ENCODE measurements around the gene ADAM12.

ADAM12 gene

DNA sequence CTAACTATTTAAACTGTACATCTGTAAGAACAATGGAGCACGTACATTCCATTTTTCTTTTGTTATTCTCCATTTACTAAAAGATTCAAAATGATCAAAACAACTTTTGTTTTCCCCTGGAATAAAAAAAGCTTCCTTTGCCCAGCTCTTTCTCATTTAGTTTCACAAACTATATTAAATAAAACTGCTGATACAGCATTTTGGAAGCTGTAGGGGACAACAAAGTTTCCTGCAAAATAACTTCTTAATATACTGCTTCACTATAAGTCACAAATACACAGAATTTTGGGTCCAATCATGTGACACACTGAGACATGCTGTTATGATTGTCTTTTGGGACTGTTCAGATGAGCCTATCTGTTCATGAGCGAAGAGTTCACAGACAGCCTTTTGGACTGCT, 222.4 kb downstream of the ADAM12 start (continued):
- no peak for TF ChIP-seq ZNF776 (tag by site-specific recombination; IDR thresholded peaks at IDR 0.05; ENCODE audit: borderline replicate concordance)

DNA sequence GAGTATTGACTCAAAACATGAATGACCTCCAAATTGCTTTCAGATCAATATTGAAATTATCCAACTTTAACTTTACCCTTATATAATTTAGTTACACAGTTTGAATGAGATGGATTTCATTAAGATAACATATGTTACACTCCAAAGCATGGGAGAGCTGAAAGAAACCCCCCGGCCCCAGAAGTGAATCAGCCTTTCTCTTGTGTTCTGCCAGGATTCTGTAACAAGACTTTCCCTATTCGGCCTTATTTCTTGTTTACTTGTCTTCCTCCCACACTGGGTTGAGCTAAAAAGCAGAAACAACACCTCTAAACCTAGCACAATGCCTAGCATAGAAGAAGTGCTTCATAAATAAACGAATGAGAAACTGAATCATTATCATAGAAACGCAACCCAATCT, 224.8 kb downstream of the ADAM12 start:
- ChIA-PET CTCF (interaction anchor here (0.8 to 1.0 kb wide), 2 partner anchors 72 to 223 kb away, joined by 3 read pairs; no protein-coding TSS in a partner anchor), POLR2A (no interaction called here)
- H3K36me3 ChIP-seq (ENCODE audit: control insufficient read depth in 2 of 2, insufficient read depth in 1 of 2, low read length in 2 of 2): no peaks in the 10 kb centered on the region

DNA sequence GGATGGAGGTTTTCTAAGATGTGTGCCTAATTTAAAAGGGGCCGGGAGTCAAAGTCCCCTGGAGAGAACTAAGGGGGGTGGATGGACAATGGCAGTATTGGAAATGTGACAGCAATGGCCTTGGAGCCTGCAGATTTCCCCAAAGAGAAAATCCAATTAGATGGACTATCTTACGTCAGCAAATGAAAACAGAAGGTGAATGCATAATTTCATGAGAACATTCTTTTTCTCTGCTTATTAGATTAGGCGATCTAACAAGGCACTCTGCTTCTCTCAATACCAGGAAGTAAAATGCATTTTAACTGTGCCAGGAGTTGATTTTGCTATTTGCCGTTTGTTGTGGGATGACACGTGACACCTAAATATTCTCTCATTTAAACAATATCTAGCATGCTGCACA, 226.6 kb downstream of the ADAM12 start:
- no peak overlapping the region for H3K4me3 ChIP-seq (ENCODE audit: low read depth, low read length)
- POLR2A ChIA-PET: no interaction called here
- TF ChIP-seq ZNF341 (tag by site-specific recombination; IDR thresholded peaks at IDR 0.05; ENCODE audit: low read depth): no peak
- no peak for TF ChIP-seq ZNF202 (tag by site-specific recombination; IDR thresholded peaks at IDR 0.05; ENCODE audit: borderline replicate concordance)
- TF ChIP-seq ZNF76 (tag by site-specific recombination; IDR thresholded peaks at IDR 0.05; ENCODE audit: borderline replicate concordance, low read depth): no peak
- TF ChIP-seq ZNF354C (tag by site-specific recombination; IDR thresholded peaks at IDR 0.05; ENCODE audit: borderline replicate concordance, low read depth): no peak
- TF ChIP-seq ZNF155 (tag by site-specific recombination; IDR thresholded peaks at IDR 0.05): no peak
- no peak for TF ChIP-seq ZNF791 (tag by site-specific recombination; IDR thresholded peaks at IDR 0.05)
- no peak for TF ChIP-seq ZNF174 (tag by site-specific recombination; IDR thresholded peaks at IDR 0.05)
- no peak for TF ChIP-seq ZFP37 (tag by site-specific recombination; IDR thresholded peaks at IDR 0.05)
- TF ChIP-seq ZNF654 (tag by site-specific recombination; IDR thresholded peaks at IDR 0.05; ENCODE audit: low read depth): no peak
- no peak for TF ChIP-seq ZNF837 (tag by site-specific recombination; IDR thresholded peaks at IDR 0.05)
- no peak for TF ChIP-seq ZNF302 (tag by site-specific recombination; IDR thresholded peaks at IDR 0.05; ENCODE audit: low read depth)
- no peak for TF ChIP-seq ZNF19 (tag by site-specific recombination; IDR thresholded peaks at IDR 0.05; ENCODE audit: low read depth)
- TF ChIP-seq ZFHX2 (tag by site-specific recombination; conservative IDR thresholded peaks at IDR 0.05): no peak
- TF ChIP-seq ZNF121 (tag by site-specific recombination; IDR thresholded peaks at IDR 0.05): no peak
- no peak for TF ChIP-seq ZNF394 (tag by site-specific recombination; IDR thresholded peaks at IDR 0.05; ENCODE audit: borderline replicate concordance)
- no peak for TF ChIP-seq ZNF366 (tag by site-specific recombination; conservative IDR thresholded peaks at IDR 0.05)
- TF ChIP-seq, protein P1, sequence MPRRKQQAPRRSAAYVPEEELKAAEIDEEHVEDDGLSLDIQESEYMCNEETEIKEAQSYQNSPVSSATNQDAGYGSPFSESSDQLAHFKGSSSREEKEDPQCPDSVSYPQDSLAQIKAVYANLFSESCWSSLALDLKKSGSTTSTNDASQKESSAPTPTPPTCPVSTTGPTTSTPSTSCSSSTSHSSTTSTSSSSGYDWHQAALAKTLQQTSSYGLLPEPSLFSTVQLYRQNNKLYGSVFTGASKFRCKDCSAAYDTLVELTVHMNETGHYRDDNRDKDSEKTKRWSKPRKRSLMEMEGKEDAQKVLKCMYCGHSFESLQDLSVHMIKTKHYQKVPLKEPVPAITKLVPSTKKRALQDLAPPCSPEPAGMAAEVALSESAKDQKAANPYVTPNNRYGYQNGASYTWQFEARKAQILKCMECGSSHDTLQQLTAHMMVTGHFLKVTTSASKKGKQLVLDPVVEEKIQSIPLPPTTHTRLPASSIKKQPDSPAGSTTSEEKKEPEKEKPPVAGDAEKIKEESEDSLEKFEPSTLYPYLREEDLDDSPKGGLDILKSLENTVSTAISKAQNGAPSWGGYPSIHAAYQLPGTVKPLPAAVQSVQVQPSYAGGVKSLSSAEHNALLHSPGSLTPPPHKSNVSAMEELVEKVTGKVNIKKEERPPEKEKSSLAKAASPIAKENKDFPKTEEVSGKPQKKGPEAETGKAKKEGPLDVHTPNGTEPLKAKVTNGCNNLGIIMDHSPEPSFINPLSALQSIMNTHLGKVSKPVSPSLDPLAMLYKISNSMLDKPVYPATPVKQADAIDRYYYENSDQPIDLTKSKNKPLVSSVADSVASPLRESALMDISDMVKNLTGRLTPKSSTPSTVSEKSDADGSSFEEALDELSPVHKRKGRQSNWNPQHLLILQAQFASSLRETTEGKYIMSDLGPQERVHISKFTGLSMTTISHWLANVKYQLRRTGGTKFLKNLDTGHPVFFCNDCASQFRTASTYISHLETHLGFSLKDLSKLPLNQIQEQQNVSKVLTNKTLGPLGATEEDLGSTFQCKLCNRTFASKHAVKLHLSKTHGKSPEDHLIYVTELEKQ (tag by site-specific recombination; IDR thresholded peaks at IDR 0.05; ENCODE audit: borderline replicate concordance): no peak
- TF ChIP-seq ZNF510 (tag by site-specific recombination; IDR thresholded peaks at IDR 0.05; ENCODE audit: insufficient replicate concordance): no peak
- TF ChIP-seq ZNF146 (tag by site-specific recombination; IDR thresholded peaks at IDR 0.05): no peak
- no peak for TF ChIP-seq EGR2 (tag by site-specific recombination; IDR thresholded peaks at IDR 0.05; ENCODE audit: low read depth)
- CTCF ChIA-PET: interaction anchor here (0.7 to 3.0 kb wide), 5 partner anchors 10 to 342 kb away, joined by 3 to 19 read pairs (median 6); no protein-coding TSS in a partner anchor
- H3K27ac ChIP-seq (ENCODE audit: extremely low read depth, low read depth, low read length): no peak overlapping the region
- no peaks in the 10 kb centered on the region for H3K9me3 ChIP-seq (ENCODE audit: control insufficient read depth, insufficient read depth, low read depth, low read length)
- no peaks in the 10 kb centered on the region for H3K4me1 ChIP-seq (ENCODE audit: control insufficient read depth, insufficient read depth, low read length)
- H3K36me3 ChIP-seq (ENCODE audit: control insufficient read depth in 2 of 2, insufficient read depth in 1 of 2, low read length in 2 of 2): no peaks in the 10 kb centered on the region

More for the DNA sequence above, 224.8 kb downstream of the ADAM12 start:
- Histone ChIP-seq H3K9me3 (ENCODE audit: control insufficient read depth, insufficient read depth, low read depth, low read length) (no peaks in the 10 kb centered on the region), H3K4me1 (ENCODE audit: control insufficient read depth, insufficient read depth, low read length) (no peaks in the 10 kb centered on the region), H3K4me3 (ENCODE audit: low read depth, low read length) (no peak overlapping the region), H3K27ac (ENCODE audit: extremely low read depth, low read depth, low read length) (no peak overlapping the region)
- no peak for TF ChIP-seq ZNF366 (tag by site-specific recombination; conservative IDR thresholded peaks at IDR 0.05)
